B cell (primary cell): ENCODE measurements around the gene HCN4. TPM values are rescaled to one million over a fixed set of nuclear protein-coding genes. Genes with fewer than 3 reads are reported as not detected.
A peak's percentile ranks its signal among the peaks of the same experiment; 100 is the strongest.

Experiments
- ATAC-seq: fragments of 200-7000 bp; cut with Tn5 transposase; one replicate; pipeline ENCODE4 v1.10.0; 2021; ENCODE audit warnings: low read depth, mild to moderate bottlenecking, moderate number of reproducible peaks, moderate library complexity
- CTCF ChIA-PET: fragments of 350-600 bp; sonication (Branson Sonifier 250); formaldehyde crosslinking; loops from one replicate; lab custom pipeline; 2021; ENCODE audit warnings: antibody characterized with exemption, inconsistent platforms; lab: Charles Lee
- POLR2A ChIA-PET: fragments of 350-600 bp; sonication (Branson Sonifier 250); formaldehyde crosslinking; loops from one replicate; lab custom pipeline; 2021; ENCODE audit warnings: antibody characterized with exemption; lab: Charles Lee
- DNase-seq: peaks from one replicate; pipeline ENCODE4 v3.0.0; 2013
- H2AFZ ChIP-seq: 2 replicates; pipeline ENCODE4 v1.6.1; 2012; ENCODE audit warnings: mild to moderate bottlenecking, low read depth, low read length; ENCODE audit not compliant: insufficient read depth, poor library complexity, severe bottlenecking
- H3K27ac ChIP-seq, 2 donors: 1 replicate in 1 of 2; 2 replicates in 1 of 2; pipeline ENCODE4 v1.5.1; 2012 to 2013; ENCODE audit warnings: low read length in 2 of 2, mild to moderate bottlenecking in 2 of 2, moderate library complexity in 1 of 2
- H3K27me3 ChIP-seq, 4 experiments: fragments of 200-600 bp in 1 of 4; sonication (generic) in 1 of 4; replicated peaks in 1 of 4; 1 replicate in 2 of 4; 2 replicates in 2 of 4; pipeline versions ENCODE4 v1.6.1 to v1.7.0; 2013 to 2016; ENCODE audit warnings: low read length in 3 of 4, mild to moderate bottlenecking in 2 of 4, mixed read lengths in 1 of 4, moderate library complexity in 1 of 4; ENCODE audit not compliant: insufficient read depth in 4 of 4, control insufficient read depth in 3 of 4; ENCODE audit errors: control extremely low read depth in 1 of 4
- H3K36me3 ChIP-seq, 2 experiments: replicated peaks in 1 of 2; 1 replicate in 1 of 2; 2 replicates in 1 of 2; pipeline versions ENCODE4 v1.6.1 to v1.7.1; 2013; ENCODE audit warnings: low read length in 1 of 2; ENCODE audit not compliant: insufficient read depth in 2 of 2, control insufficient read depth in 1 of 2; ENCODE audit errors: control extremely low read depth in 1 of 2, extremely low read depth in 1 of 2
- H3K4me1 ChIP-seq, 2 donors: fragments of 200-600 bp in 1 of 2; sonication (generic) in 1 of 2; 1 replicate in 1 of 2; 2 replicates in 1 of 2; pipeline versions ENCODE4 v1.5.1 to v1.6.1; 2013 to 2017; ENCODE audit warnings: low read length in 2 of 2; ENCODE audit not compliant: control insufficient read depth in 2 of 2, insufficient read depth in 2 of 2
- H3K4me2 ChIP-seq: replicated peaks from 2 replicates; pipeline ENCODE3; 2012; ENCODE audit warnings: mild to moderate bottlenecking, low read depth, low read length; ENCODE audit not compliant: poor library complexity, severe bottlenecking
- H3K4me3 ChIP-seq, 5 experiments: fragments of 200-600 bp in 1 of 5; sonication (generic) in 1 of 5; 1 replicate in 3 of 5; 2 replicates in 2 of 5; pipeline versions ENCODE4 v1.5.1 to v1.7.0; 2011 to 2016; ENCODE audit warnings: low read length in 4 of 5, mild to moderate bottlenecking in 4 of 5, low read depth in 2 of 5, control low read depth in 1 of 5, moderate library complexity in 1 of 5; ENCODE audit not compliant: insufficient read depth in 1 of 5; ENCODE audit errors: control extremely low read depth in 1 of 5, extremely low read depth in 1 of 5
- H3K79me2 ChIP-seq: fragments of 200-600 bp; sonication (generic); one replicate; pipeline ENCODE4 v1.6.0; 2016; ENCODE audit warnings: low read length; ENCODE audit not compliant: control insufficient read depth, insufficient read depth
- H3K9ac ChIP-seq: fragments of 200-600 bp; sonication (generic); 2 replicates; pipeline ENCODE4 v1.6.1; 2017; ENCODE audit warnings: mild to moderate bottlenecking, low read length, moderate library complexity
- H3K9me3 ChIP-seq, 3 donors: one replicate each; pipeline versions ENCODE4 v1.6.1 to v1.7.1; 2013; ENCODE audit warnings: low read length in 2 of 3; ENCODE audit not compliant: control insufficient read depth in 2 of 3, insufficient read depth in 1 of 3; ENCODE audit errors: control extremely low read depth in 1 of 3
- H4K20me1 ChIP-seq: 2 replicates; pipeline ENCODE4 v1.6.0; 2012; ENCODE audit warnings: mild to moderate bottlenecking, low read length; ENCODE audit not compliant: insufficient read depth, control insufficient read depth, poor library complexity, severe bottlenecking
- H3K27ac Mint-ChIP-seq: one replicate; pipeline ENCODE4 v1.8.0; 2021; ENCODE audit warnings: mixed read lengths
- H3K27me3 Mint-ChIP-seq: one replicate; pipeline ENCODE4 v1.8.0; 2021; ENCODE audit warnings: mixed read lengths
- H3K4me1 Mint-ChIP-seq: one replicate; pipeline ENCODE4 v1.8.0; 2021; ENCODE audit warnings: mixed read lengths
- H3K4me3 Mint-ChIP-seq: one replicate; pipeline ENCODE4 v1.8.0; 2021; ENCODE audit warnings: mixed read lengths
- H3K9me3 Mint-ChIP-seq: one replicate; pipeline ENCODE4 v1.8.0; 2022; ENCODE audit warnings: mixed read lengths; ENCODE audit not compliant: insufficient read depth
- EZH2 ChIP-seq: IDR thresholded peaks from 2 replicates; pipeline ENCODE4 v1.6.1; 2012; ENCODE audit warnings: borderline replicate concordance, low read depth, mild to moderate bottlenecking, moderate library complexity, low read length; ENCODE audit not compliant: insufficient read depth, poor library complexity, severe bottlenecking
- WGBS: methylation state at CpG from one replicate; pipeline ENCODE4 v1.1.5; 2013; ENCODE audit warnings: missing lambda C conversion rate; ENCODE audit not compliant: insufficient coverage; 5-methylcytosine and 5-hydroxymethylcytosine counted together
- intact Hi-C: fragments of 100-400 bp; cut with micrococcal nuclease; formaldehyde crosslinking; loops from one replicate; pipeline ENCODE4 v1.10.0; 2022
- polyA plus RNA-seq: library from polyadenylated mRNA; depleted of rRNA; stranded (reverse); fragments of >200 nt; gene quantifications from 2 replicates; pipeline ENCODE4 v1.2.3, GENCODE V29; 2012
- total RNA-seq, 2 donors: library from RNA; stranded (reverse); fragments of 120-200 nt in 1 of 2; gene quantifications; 1 replicate in 1 of 2; 2 replicates in 1 of 2; pipeline versions ENCODE4 v1.2.3 to v1.2.4, GENCODE V29; 2013 to 2022
- TF ChIP-seq, protein P1 (sequence below): fragments of 200-600 bp; IDR thresholded peaks from one replicate; pipeline ENCODE4 v1.8.0; 2022; ENCODE audit warnings: antibody characterized with exemption, mild to moderate bottlenecking

The HCN4 gene
- total and polyA plus RNA-seq, 2 donors (not counting 1 experiment from before 2014, with no cell fraction given) = not detected

DNA sequence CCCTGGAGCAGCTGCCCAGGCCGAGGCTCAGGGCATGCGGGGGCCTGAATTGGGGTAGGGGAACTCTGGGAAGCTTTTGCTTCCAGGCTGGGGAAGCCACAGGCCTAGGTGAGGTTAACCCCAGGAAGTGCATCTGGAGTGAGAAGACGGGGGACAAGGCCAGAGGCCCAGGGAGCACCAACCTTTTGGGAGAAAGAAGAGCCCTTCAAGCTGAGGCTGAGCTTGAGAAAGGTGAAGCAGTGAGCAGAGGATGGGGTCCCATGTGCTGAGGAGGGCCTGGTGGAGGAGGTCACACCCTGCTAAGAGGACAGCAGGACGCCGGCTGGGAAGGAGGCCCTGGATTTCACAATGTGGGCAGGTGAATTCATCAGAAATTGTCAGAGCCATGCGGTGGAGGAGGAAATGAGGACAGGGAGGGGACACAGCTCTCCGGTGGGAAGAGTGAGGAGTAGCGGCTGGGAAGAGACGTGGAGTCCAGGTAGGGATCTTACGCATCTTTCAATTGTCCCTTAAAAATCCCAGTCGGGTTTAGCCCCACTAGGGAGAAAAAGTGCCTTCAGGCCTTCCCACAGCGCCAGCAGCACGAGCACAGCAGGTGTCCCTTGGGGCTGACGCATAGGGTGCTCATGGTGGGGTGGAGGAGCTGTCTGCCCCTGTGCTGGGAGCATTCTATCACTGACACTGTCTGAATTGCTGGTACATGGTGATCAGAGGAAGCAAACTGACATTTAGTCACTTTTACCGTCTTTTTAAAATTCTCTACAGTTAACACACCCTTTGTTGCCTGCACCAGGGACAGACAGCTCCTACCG, 50.9 kb downstream of the HCN4 start:
- Mint-ChIP-seq H3K4me3 (peak overlapping the region; percentile 19), H3K4me1 (peaks cover 18% of the 10 kb centered on the region), H3K9me3 (no peaks in the 10 kb centered on the region), H3K27me3 (peaks cover 13% of the 10 kb centered on the region), H3K27ac (peak overlapping the region; percentile 37)
- H3K4me2 ChIP-seq = peak overlapping the region; percentile 57
- POLR2A ChIA-PET = no interaction called here
- H3K4me1 ChIP-seq = peaks cover 13 to 22% of the 10 kb centered on the region in 2 donors
- 82% methylated on average over 14 of the region's 16 CpGs for WGBS
- H3K79me2 ChIP-seq = no peaks in the 10 kb centered on the region
- CTCF ChIA-PET = interaction anchor here (0.8 kb wide), 1 partner anchor 387 kb away, joined by 3 read pairs; no protein-coding TSS in a partner anchor
- TF ChIP-seq, protein P1, sequence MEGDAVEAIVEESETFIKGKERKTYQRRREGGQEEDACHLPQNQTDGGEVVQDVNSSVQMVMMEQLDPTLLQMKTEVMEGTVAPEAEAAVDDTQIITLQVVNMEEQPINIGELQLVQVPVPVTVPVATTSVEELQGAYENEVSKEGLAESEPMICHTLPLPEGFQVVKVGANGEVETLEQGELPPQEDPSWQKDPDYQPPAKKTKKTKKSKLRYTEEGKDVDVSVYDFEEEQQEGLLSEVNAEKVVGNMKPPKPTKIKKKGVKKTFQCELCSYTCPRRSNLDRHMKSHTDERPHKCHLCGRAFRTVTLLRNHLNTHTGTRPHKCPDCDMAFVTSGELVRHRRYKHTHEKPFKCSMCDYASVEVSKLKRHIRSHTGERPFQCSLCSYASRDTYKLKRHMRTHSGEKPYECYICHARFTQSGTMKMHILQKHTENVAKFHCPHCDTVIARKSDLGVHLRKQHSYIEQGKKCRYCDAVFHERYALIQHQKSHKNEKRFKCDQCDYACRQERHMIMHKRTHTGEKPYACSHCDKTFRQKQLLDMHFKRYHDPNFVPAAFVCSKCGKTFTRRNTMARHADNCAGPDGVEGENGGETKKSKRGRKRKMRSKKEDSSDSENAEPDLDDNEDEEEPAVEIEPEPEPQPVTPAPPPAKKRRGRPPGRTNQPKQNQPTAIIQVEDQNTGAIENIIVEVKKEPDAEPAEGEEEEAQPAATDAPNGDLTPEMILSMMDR = no peak
- no peak for TF ChIP-seq EZH2
- peak overlapping the region; percentile 36 for H2AFZ ChIP-seq
- H3K27ac ChIP-seq = peak overlapping the region in 1 of 2 donors; percentile 10
- DNase-seq = no peak
- intact Hi-C loops = no loop called here
- no peaks in the 10 kb centered on the region for H3K9me3 ChIP-seq
- no peaks in the 10 kb centered on the region for H3K36me3 ChIP-seq
- ATAC-seq = peak; percentile 10
- H3K9ac ChIP-seq = peak overlapping the region; percentile 7
- no peak overlapping the region for H3K4me3 ChIP-seq
- H3K27me3 ChIP-seq = peaks cover 0 to 5% (median 0%) of the 10 kb centered on the region in 4 experiments
- no peaks in the 10 kb centered on the region for H4K20me1 ChIP-seq

- Histone ChIP-seq H2AFZ (no peak overlapping the region), H3K4me1 (peaks cover 13 to 15% of the 10 kb centered on the region in 2 donors), H3K9me3 (no peaks in the 10 kb centered on the region), H3K27ac (no peak overlapping the region), H3K4me2 (no peak overlapping the region), H4K20me1 (no peaks in the 10 kb centered on the region), H3K36me3 (no peaks in the 10 kb centered on the region), H3K4me3 (no peak overlapping the region), H3K9ac (no peak overlapping the region), H3K27me3 (peaks cover 0 to 8% (median 0%) of the 10 kb centered on the region in 4 experiments), H3K79me2 (no peaks in the 10 kb centered on the region)
- Mint-ChIP-seq H3K9me3 (no peaks in the 10 kb centered on the region), H3K27me3 (peaks cover 15% of the 10 kb centered on the region), H3K4me1 (peaks cover 14% of the 10 kb centered on the region), H3K27ac (no peak overlapping the region), H3K4me3 (no peak overlapping the region)
- DNase-seq = no peak
- no CpG with 5 or more reads among the region's 2 CpGs for WGBS
- ChIA-PET CTCF (no interaction called here), POLR2A (no interaction called here)
- no peak for ATAC-seq
- intact Hi-C loops = no loop called here
- TF ChIP-seq, protein P1 = no peak
- TF ChIP-seq EZH2 = no peak
Observed at GRCh38 chr15:73313861-73314260, 54.9 kb downstream of the HCN4 start.
